BE2C (cell line): ENCODE data around the gene KCNIP4.

Source experiments
- DNase-seq: peaks from one replicate; pipeline ENCODE4 v3.0.0-alpha.2; 2020
- H3K27me3 ChIP-seq: fragments of 250-450 bp; sonication (Bioruptor Pico); 2 replicates; pipeline ENCODE4 v1.5.1; 2020; ENCODE audit warnings: mild to moderate bottlenecking
- H3K36me3 ChIP-seq: fragments of 250-450 bp; sonication (Bioruptor Pico); 2 replicates; pipeline ENCODE4 v1.5.1; 2020; ENCODE audit warnings: mild to moderate bottlenecking
- H3K4me1 ChIP-seq: fragments of 250-450 bp; sonication (Bioruptor Pico); 2 replicates; pipeline ENCODE4 v1.5.1; 2020
- H3K4me3 ChIP-seq: 2 replicates; pipeline ENCODE4 v1.5.1; 2011; ENCODE audit warnings: low read depth, low read length
- H3K9me3 ChIP-seq: fragments of 250-450 bp; sonication (Bioruptor Pico); 2 replicates; pipeline ENCODE4 v1.5.1; 2020
- TF ChIP-seq, protein P1 (sequence below): IDR thresholded peaks from 2 replicates; pipeline ENCODE4 v1.5.1; 2012; ENCODE audit warnings: mild to moderate bottlenecking, low read depth, low read length

Gene KCNIP4

DNA sequence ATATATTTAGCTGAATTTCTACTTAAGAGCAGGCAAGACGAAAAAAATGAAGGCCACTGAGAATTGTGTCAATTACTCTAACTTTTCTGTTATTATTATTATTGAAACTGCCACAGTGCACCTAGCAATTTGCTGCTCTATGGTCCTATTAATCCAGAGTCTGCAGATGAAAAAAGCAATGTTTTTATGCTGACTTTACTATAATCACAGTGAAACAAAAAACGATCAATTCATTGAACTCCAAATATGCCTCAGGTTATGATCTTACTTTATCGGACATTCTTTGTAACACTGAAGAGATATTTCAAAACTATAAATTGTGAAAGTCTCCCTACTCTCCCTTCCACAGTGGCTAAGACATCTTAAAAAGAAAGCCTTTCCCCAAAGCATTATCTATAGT, 474.4 kb downstream of the KCNIP4 start:
- no peaks in the 10 kb centered on the region; the same call in 1 of the 2 replicates for H3K36me3 ChIP-seq
- no peaks in the 10 kb centered on the region for H3K9me3 ChIP-seq
- H3K4me1 ChIP-seq: peaks cover 16% of the 10 kb centered on the region
- DNase-seq: no peak
- no peak overlapping the region for H3K4me3 ChIP-seq
- no peaks in the 10 kb centered on the region for H3K27me3 ChIP-seq
- TF ChIP-seq, protein P1, sequence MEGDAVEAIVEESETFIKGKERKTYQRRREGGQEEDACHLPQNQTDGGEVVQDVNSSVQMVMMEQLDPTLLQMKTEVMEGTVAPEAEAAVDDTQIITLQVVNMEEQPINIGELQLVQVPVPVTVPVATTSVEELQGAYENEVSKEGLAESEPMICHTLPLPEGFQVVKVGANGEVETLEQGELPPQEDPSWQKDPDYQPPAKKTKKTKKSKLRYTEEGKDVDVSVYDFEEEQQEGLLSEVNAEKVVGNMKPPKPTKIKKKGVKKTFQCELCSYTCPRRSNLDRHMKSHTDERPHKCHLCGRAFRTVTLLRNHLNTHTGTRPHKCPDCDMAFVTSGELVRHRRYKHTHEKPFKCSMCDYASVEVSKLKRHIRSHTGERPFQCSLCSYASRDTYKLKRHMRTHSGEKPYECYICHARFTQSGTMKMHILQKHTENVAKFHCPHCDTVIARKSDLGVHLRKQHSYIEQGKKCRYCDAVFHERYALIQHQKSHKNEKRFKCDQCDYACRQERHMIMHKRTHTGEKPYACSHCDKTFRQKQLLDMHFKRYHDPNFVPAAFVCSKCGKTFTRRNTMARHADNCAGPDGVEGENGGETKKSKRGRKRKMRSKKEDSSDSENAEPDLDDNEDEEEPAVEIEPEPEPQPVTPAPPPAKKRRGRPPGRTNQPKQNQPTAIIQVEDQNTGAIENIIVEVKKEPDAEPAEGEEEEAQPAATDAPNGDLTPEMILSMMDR: no peak

GRCh38 chr4:21470535-21470934, 478.0 kb downstream of the KCNIP4 start:
- peak; percentile 65 for DNase-seq

DNA sequence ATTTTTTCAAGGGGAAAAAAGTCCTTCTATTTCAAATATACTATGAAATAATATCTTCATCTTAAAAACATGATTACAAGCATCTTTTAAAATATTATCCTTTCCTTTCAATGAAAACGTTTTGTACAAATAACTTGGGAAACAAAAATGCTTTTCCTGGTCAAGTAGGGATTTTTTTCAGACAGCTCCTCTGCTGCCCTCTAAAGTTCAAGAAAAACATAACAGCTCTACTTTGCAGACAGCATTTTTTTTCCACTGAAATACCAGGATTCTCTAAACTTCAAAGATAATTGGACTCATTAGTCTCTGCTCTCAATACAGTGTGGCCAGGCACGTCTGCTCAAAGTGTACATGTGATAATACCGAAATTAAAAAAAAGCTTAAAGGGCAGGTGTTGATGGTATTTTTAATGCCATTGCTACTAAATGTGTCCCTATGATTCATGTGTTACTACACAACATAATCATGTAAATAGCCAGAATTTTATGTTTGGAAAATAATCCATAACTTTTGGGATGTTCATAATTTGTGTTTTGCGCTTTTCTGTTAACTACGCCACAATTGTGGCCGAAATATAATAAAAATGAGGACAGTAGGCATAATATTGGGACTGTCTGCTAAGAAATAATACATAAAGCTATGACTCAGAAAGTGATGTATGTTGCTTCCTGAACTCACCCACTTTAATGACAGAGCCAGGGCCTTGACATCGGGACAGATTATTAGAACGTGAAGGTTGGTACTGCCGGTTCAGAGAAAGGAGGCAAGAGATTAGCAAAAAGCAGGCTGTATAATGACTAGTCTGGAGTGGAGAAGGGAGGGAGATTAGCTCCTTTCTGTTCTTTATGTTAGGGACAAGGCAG, 478.9 kb downstream of the KCNIP4 start:
- Histone ChIP-seq H3K9me3 (no peaks in the 10 kb centered on the region), H3K4me1 (peaks cover 21% of the 10 kb centered on the region), H3K36me3 (no peaks in the 10 kb centered on the region; the same call in 1 of the 2 replicates), H3K4me3 (0 out of 2 replicates have a peak overlapping the region, but pooled peaks have one; percentile 12), H3K27me3 (no peaks in the 10 kb centered on the region)
- TF ChIP-seq, protein P1: peak; percentile 76
- no peak for DNase-seq

More at GRCh38 chr4:21470535-21470934, 478.0 kb downstream of the KCNIP4 start:
- Histone ChIP-seq H3K27me3 (no peaks in the 10 kb centered on the region), H3K36me3 (no peaks in the 10 kb centered on the region; the same call in 1 of the 2 replicates), H3K4me3 (no peak overlapping the region), H3K9me3 (no peaks in the 10 kb centered on the region), H3K4me1 (peaks cover 21% of the 10 kb centered on the region)
- TF ChIP-seq, protein P1: no peak

- TF ChIP-seq, protein P1: no peak
- H3K27me3 ChIP-seq: no peaks in the 10 kb centered on the region
- H3K4me1 ChIP-seq: peaks cover 21% of the 10 kb centered on the region
- no peaks in the 10 kb centered on the region for H3K36me3 ChIP-seq
- no peak overlapping the region for H3K4me3 ChIP-seq
- no peaks in the 10 kb centered on the region for H3K9me3 ChIP-seq
- no peak for DNase-seq
Measured at GRCh38 chr4:21467551-21467950, 481.0 kb downstream of the KCNIP4 start.

GRCh38 chr4:21457086-21457840, 491.3 kb downstream of the KCNIP4 start:
- no peak overlapping the region for H3K4me3 ChIP-seq
- H3K9me3 ChIP-seq: no peaks in the 10 kb centered on the region
- H3K27me3 ChIP-seq: no peaks in the 10 kb centered on the region
- no peaks in the 10 kb centered on the region for H3K36me3 ChIP-seq
- DNase-seq: no peak
- no peaks in the 10 kb centered on the region for H3K4me1 ChIP-seq
- TF ChIP-seq, protein P1: no peak

- Histone ChIP-seq H3K4me1 (no peaks in the 10 kb centered on the region), H3K4me3 (no peak overlapping the region), H3K27me3 (no peaks in the 10 kb centered on the region), H3K36me3 (no peaks in the 10 kb centered on the region), H3K9me3 (no peaks in the 10 kb centered on the region)
- TF ChIP-seq, protein P1: no peak
- DNase-seq: no peak
Measured at GRCh38 chr4:21454831-21455230, 493.7 kb downstream of the KCNIP4 start.
